Measurements from ENCODE around the gene ZNF444.
"Not testable (repeated sequence)": the region's sequence is repeated elsewhere in the genome, so short reads cannot be mapped to it uniquely, and the experiment has no call there.

ZNF444 gene

GRCh38 chr19:56148096-56148495, 7.0 kb downstream of the ZNF444 start:
- DNase-seq = no peak

- DNase-seq = not testable (repeated sequence)
Measured at GRCh38 chr19:56148955-56149655, 8.0 kb downstream of the ZNF444 start.

GRCh38 chr19:56149656-56150038, 8.6 kb downstream of the ZNF444 start:
- DNase-seq = no peak

DNA sequence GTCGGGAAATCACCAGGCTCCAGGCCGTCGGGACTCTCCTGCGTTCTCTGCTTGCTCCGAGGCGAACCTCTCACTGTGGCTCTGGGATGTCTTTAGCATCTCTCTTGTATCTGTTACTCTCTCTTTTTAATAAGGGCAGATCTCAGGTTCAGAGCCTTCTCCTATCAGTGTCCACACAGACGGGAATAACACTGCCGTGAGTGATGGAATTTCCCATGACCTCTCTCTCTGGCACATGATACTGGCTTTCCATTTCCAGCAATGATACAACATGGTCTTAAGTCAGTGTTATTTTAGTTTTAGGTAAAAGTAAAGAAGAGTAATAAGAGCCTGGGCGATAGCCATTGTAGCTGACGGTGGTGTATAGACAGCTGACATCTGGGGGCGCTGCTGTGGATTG, 9.3 kb downstream of the ZNF444 start:
- no peak for DNase-seq

GRCh38 chr19:56152644-56153043, 11.6 kb downstream of the ZNF444 start:
- DNase-seq = no peak

DNA sequence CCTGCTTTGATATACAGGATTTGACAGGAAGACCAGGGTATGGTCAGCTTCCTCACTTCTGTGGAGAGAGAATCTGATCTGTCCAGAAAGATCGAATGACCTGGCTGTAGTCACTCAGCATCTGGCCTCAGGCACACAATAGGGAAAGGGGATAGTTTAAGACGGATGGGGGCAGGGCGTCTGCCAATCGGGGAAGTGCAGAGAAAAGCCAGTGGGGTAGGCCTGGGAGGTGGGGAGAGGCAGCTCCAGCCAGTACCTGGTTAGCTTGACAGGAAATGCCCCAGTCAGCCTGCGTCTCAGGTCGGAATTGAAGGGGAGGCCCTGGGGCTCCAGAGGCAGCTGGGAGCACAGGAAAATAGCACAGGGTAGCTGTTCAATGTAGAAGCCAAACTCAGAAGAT, 12.4 kb downstream of the ZNF444 start:
- no peak for DNase-seq

- no peak for DNase-seq
Measured at GRCh38 chr19:56155124-56155687, 14.1 kb downstream of the ZNF444 start.

- no peak for DNase-seq
Measured at GRCh38 chr19:56156768-56157167, 15.7 kb downstream of the ZNF444 start.

DNA sequence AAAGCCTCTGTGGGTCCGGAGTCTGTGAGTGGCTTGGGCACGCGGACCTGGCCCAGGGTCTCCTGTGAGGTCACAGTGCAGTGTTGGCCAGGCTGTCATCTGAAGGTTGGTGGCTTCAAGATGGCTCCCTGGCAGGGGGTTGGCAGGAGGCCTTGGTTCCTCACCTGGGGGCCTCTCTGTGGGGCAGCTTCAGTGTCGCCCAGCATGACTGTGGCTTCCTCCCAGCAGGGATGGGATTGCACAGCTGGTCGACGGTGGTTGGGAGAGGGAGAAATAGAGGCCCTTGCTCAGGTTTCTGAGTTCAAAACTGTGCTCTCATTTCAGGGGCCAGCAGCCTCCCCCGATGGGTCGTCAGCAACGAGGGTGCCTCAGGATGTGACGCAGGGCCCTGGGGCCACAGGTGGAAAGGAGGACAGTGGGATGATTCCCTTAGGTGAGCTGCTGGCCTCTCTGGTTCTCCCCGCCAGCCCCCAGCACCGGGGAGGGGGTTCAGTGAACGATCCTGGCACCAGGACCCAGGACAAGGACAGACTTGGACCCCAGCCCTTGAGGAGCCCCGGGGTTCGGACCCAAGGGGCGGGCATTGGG, 17.2 kb downstream of the ZNF444 start:
- DNase-seq = no peak

DNA sequence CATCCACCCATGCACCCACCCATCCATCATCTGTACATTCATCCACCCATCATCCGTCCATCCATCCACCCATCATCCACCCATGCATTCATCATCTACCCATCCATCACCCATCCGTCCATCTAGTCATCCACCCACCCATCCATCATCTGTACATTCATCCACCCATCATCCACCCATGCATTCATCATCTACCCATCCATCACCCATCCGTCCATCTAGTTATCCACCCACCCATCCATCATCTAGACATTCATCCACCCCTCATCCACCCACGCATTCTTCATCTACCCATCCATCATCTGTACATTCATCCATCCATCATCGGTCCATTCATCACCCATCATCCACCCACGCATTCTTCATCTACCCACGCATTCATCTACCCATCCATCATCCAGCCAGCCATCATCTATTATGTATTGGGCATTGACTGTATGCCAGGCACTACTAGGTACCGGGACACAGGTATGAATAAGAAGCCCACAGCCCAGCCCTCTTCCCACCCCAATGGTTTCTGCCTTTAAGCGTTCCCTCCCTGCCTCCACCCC, 18.0 kb downstream of the ZNF444 start:
- no peak for DNase-seq

DNA sequence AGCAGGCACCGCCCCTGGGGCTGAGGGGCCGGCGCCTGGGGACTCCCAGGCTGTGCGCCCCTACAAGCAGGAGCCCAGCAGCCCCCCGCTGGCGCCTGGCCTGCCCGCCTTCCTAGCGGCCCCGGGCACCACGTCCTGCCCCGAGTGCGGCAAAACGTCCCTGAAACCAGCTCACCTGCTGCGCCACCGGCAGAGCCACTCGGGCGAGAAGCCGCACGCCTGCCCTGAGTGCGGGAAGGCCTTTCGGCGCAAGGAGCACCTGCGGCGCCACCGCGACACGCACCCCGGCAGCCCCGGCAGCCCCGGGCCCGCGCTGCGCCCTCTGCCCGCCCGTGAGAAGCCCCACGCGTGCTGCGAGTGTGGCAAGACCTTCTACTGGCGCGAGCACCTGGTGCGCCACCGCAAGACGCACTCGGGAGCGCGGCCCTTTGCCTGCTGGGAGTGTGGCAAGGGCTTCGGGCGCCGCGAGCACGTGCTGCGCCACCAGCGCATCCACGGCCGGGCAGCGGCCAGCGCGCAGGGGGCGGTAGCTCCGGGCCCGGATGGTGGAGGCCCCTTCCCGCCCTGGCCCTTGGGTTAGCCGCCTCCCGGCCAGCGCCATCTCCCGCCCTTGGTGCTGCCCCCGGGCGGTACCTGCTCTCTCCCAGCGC, 18.7 kb downstream of the ZNF444 start:
- DNase-seq = no peak

GRCh38 chr19:56161534-56161933, 20.4 kb downstream of the ZNF444 start:
- no peak for DNase-seq

DNA sequence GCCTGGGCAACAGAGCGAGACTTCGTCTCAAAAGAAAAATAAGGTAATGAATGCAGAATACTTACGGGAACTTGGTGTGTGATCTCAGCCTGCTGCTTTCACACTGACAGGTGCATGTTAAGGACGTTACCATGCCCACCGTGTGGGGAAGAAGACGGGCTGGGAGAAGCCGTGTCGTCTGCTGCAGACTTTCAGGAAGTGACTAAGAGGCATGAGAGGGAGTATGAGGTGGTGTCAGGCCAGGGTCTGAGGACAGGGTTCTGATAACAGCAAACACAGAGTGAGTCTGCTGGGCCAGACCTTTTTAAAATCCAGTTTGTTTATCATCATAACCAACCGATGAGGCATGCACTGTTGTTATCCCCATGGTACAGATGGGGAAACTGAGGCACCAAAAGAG, 21.2 kb downstream of the ZNF444 start:
- DNase-seq = no peak

DNA sequence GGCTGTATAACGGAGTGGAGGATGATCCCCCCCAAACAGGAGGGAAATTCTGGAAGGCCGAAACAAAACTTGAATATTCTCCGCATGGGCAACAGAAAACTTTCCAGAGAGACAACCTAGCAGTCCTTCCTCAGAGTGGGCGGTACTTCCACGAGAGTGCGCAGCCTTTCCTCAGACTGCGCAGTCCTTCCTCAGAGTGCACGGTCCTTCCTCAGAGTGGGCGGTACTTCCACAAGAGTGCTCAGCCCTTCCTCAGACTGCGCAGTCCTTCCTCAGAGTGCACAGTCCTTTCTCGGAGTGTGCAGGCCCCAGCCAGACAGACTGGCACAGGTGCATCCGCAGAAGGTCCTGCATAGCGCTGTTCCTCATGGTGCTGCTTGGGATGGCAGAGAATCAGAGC, 22.0 kb downstream of the ZNF444 start:
- no peak for DNase-seq

DNA sequence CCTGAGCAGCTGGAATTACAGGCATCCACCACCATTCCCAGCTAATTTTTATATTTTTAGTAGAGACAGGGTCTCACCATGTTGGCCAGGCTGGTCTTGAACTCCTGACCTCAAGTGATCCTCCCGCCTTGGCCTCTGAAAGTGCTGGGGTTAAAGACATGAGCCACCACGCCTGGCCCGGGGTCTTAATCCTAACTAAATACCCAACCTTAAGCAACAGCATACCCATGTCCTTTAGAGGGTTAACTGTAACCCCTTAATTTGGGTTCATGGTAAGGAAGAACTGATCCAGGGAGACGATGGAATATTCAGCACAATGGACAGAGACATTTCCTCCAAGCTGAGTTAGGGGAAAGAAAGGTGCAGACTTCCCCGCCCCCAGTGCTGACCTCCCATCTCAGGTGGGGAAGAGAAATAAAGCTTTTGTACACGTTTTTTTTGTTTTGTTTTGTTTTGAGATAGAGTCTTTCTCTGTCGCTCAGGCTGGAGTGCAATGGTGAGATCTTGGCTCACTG, 26.0 kb downstream of the ZNF444 start:
- DNase-seq = no peak

- DNase-seq = no peak
Measured at GRCh38 chr19:56170261-56170660, 29.2 kb downstream of the ZNF444 start.

GRCh38 chr19:56174086-56174485, 33.0 kb downstream of the ZNF444 start:
- no peak for DNase-seq

GRCh38 chr19:56174550-56174949, 33.5 kb downstream of the ZNF444 start:
- DNase-seq = no peak

GRCh38 chr19:56175861-56176307, 34.8 kb downstream of the ZNF444 start, which contains the start of gene GALP:
Gene GALP, plus strand, starts transcription at chr19:56176008. Its CDS starts 1,101 bp downstream, at chr19:56177109.
- DNase-seq = not testable (repeated sequence)

GRCh38 chr19:56176310-56176709, 35.2 kb downstream of the ZNF444 start:
- not testable (repeated sequence) for DNase-seq

- DNase-seq = no peak
Measured at GRCh38 chr19:56176881-56177280, 35.8 kb downstream of the ZNF444 start.

- no peak for DNase-seq
Measured at GRCh38 chr19:56177564-56178243, 36.6 kb downstream of the ZNF444 start.

DNA sequence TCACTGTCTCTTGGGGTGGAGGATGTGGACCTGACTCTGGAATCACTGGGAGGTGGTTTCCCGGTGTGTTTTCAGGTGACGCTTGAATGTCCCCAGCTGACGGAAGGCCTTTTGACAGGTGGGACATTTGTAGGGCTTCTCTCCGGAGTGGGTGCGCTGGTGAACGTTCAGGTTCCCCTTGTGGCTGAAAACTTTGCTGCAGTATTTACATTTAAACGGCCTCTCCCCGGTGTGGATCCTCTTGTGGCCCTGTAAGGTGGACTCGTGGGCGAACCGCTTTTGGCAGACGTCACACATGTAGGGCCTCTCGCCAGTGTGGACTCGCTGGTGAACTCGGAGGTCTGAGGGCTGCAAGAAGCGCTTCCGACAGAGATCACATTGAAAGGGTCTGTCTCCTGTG, 48.7 kb downstream of the ZNF444 start:
- no peak for DNase-seq
